Measurements from ENCODE around the gene UBA7.

DNA sequence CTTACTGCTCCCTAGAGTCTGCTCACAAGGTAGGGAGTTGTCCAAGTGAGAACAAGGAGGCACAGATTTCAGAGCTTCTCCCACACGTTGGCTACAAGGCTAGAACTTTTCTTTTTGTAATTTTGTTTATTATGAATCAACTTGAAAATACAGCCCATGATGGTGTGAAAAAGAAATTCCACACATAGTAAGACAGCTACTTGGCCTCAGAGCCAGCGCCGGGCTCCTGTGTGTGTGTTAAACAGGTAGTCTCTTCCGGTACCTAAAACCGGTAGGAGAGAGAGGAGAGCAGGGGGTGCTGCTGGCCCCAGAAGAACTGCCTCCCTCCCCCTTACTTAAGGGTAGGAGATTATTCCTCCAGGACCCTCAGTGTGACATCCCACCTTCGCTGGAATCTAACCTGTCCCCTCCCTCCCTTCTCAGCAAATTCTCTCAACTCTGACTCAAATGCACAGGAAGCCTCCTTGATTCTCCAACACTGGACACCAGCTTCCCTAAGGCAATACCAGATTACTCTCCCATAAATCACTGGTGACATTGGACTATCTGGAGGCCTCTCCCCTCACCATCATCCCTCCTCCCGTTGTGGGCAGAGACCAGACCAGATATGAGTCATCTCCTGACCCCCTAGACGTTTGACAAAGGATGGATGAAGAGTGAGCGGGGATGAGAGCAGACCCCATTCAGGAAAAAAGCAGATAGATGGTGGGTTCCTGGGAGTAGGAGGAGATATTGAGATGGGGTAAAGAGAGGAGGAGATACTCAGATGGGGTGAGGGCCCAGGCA, 22.9 kb downstream of the UBA7 start:
- TF ChIP-seq POLR2AphosphoS5 (IDR thresholded peaks at IDR 0.05; ENCODE audit: low read depth, low read length) (no peak), POLR2A (IDR thresholded peaks at IDR 0.05; ENCODE audit: low read depth, low read length) (no peak), TAF1 (IDR thresholded peaks at IDR 0.05; ENCODE audit: borderline replicate concordance, low read depth, low read length) (no peak)

All from GM12892 (cell line).